Activated naive CD4-positive, alpha-beta T cell treated with anti-CD3 and anti-CD28 coated beads, Interleukin-2, amount 10 ng/mL, durations not matched to agents 7 days and 5 days (primary cell): ENCODE measurements around the gene OAF.
A peak's percentile ranks its signal among the peaks of the same experiment; 100 is the strongest.

Experiments
- CTCF ChIA-PET: fragments of 350-600 bp; sonication (Branson Sonifier 250); formaldehyde crosslinking; loops from one replicate; lab custom pipeline; 2021; ENCODE audit warnings: antibody characterized with exemption; lab: Charles Lee
- DNase-seq: peaks from one replicate; pipeline ENCODE4 v3.0.0-alpha.2; 2020
- H3K27ac Mint-ChIP-seq: one replicate; pipeline ENCODE4 v1.8.0; 2021; ENCODE audit warnings: mild to moderate bottlenecking, moderate library complexity, mixed read lengths
- H3K27me3 Mint-ChIP-seq: one replicate; pipeline ENCODE4 v1.8.0; 2021; ENCODE audit warnings: mild to moderate bottlenecking, mixed read lengths
- H3K36me3 Mint-ChIP-seq: one replicate; pipeline ENCODE4 v1.8.0; 2021; ENCODE audit warnings: mixed read lengths
- H3K4me1 Mint-ChIP-seq: one replicate; pipeline ENCODE4 v1.8.0; 2021; ENCODE audit warnings: mixed read lengths
- H3K4me3 Mint-ChIP-seq: one replicate; pipeline ENCODE4 v1.8.0; 2021; ENCODE audit warnings: mild to moderate bottlenecking, moderate library complexity, mixed read lengths
- H3K9me3 Mint-ChIP-seq: one replicate; pipeline ENCODE4 v1.8.0; 2021; ENCODE audit warnings: mixed read lengths

Gene OAF

GRCh38 chr11:120210626-120211521, at the start of gene OAF:
TSS of gene OAF (plus strand) at chr11:120211032. CDS start at chr11:120211280, 248 bp downstream.
- Mint-ChIP-seq H3K9me3 (no peaks in the 10 kb centered on the region), H3K4me1 (peaks cover 13% of the 10 kb centered on the region), H3K27me3 (peaks cover 83% of the 10 kb centered on the region), H3K36me3 (no peaks in the 10 kb centered on the region), H3K27ac (no peak within 1 kb of the TSS), H3K4me3 (peak within 1 kb of the TSS; percentile 85)
- peak; percentile 81 for DNase-seq
- CTCF ChIA-PET = no interaction called here

GRCh38 chr11:120167659-120168058, 43.2 kb upstream of the OAF start:
- peaks cover 5% of the 10 kb centered on the region for H3K4me1 Mint-ChIP-seq
- CTCF ChIA-PET = interaction anchor here (1.3 to 1.5 kb wide), 2 partner anchors 12 to 500 kb away, joined by 4 read pairs; no protein-coding TSS in a partner anchor
- no peaks in the 10 kb centered on the region for H3K9me3 Mint-ChIP-seq
- H3K27me3 Mint-ChIP-seq = peaks cover 71% of the 10 kb centered on the region
- no peaks in the 10 kb centered on the region for H3K36me3 Mint-ChIP-seq
- no peak overlapping the region for H3K27ac Mint-ChIP-seq
- DNase-seq = no peak
- no peak overlapping the region for H3K4me3 Mint-ChIP-seq

GRCh38 chr11:120168108-120168959, 42.5 kb upstream of the OAF start:
- no peaks in the 10 kb centered on the region for H3K36me3 Mint-ChIP-seq
- no peak for DNase-seq
- no peaks in the 10 kb centered on the region for H3K9me3 Mint-ChIP-seq
- H3K4me3 Mint-ChIP-seq = peak overlapping the region; percentile 60
- peaks cover 5% of the 10 kb centered on the region for H3K4me1 Mint-ChIP-seq
- CTCF ChIA-PET = interaction anchor here (0.7 to 1.6 kb wide), 8 partner anchors 8 to 527 kb away, joined by 3 to 11 read pairs (median 4); no protein-coding TSS in a partner anchor
- H3K27me3 Mint-ChIP-seq = peaks cover 75% of the 10 kb centered on the region
- H3K27ac Mint-ChIP-seq = no peak overlapping the region

GRCh38 chr11:120168960-120169681, 41.7 kb upstream of the OAF start:
- H3K36me3 Mint-ChIP-seq = no peaks in the 10 kb centered on the region
- no peaks in the 10 kb centered on the region for H3K9me3 Mint-ChIP-seq
- CTCF ChIA-PET = interaction anchor here (0.7 to 1.6 kb wide), 10 partner anchors 9 to 528 kb away, joined by 3 to 11 read pairs (median 4); no protein-coding TSS in a partner anchor
- DNase-seq = peak; percentile 63
- H3K27ac Mint-ChIP-seq = no peak overlapping the region
- H3K4me1 Mint-ChIP-seq = peaks cover 5% of the 10 kb centered on the region
- peak overlapping the region; percentile 60 for H3K4me3 Mint-ChIP-seq
- peaks cover 79% of the 10 kb centered on the region for H3K27me3 Mint-ChIP-seq

GRCh38 chr11:120169981-120170698, 40.7 kb upstream of the OAF start:
- no peak overlapping the region for H3K4me3 Mint-ChIP-seq
- H3K9me3 Mint-ChIP-seq = no peaks in the 10 kb centered on the region
- CTCF ChIA-PET = interaction anchor here (1.0 to 3.2 kb wide), 8 partner anchors 43 to 133 kb away, joined by 3 to 33 read pairs (median 6); no protein-coding TSS in a partner anchor
- no peak overlapping the region for H3K27ac Mint-ChIP-seq
- no peak for DNase-seq
- peaks cover 85% of the 10 kb centered on the region for H3K27me3 Mint-ChIP-seq
- H3K36me3 Mint-ChIP-seq = no peaks in the 10 kb centered on the region
- H3K4me1 Mint-ChIP-seq = peaks cover 5% of the 10 kb centered on the region

- peaks cover 89% of the 10 kb centered on the region for H3K27me3 Mint-ChIP-seq
- H3K9me3 Mint-ChIP-seq = no peaks in the 10 kb centered on the region
- H3K4me3 Mint-ChIP-seq = no peak overlapping the region
- peaks cover 5% of the 10 kb centered on the region for H3K4me1 Mint-ChIP-seq
- DNase-seq = no peak
- CTCF ChIA-PET = interaction anchor here (1.2 to 3.2 kb wide), 6 partner anchors 57 to 132 kb away, joined by 3 to 33 read pairs (median 6); no protein-coding TSS in a partner anchor
- H3K36me3 Mint-ChIP-seq = no peaks in the 10 kb centered on the region
- H3K27ac Mint-ChIP-seq = no peak overlapping the region
These were observed 40.0 kb upstream of the OAF start for GRCh38 chr11:120170741-120171261.

- Mint-ChIP-seq H3K9me3 (no peaks in the 10 kb centered on the region), H3K4me1 (peaks cover 5% of the 10 kb centered on the region), H3K4me3 (no peak overlapping the region), H3K36me3 (no peaks in the 10 kb centered on the region), H3K27me3 (peaks cover 79% of the 10 kb centered on the region), H3K27ac (no peak overlapping the region)
- CTCF ChIA-PET = interaction anchor here (0.9 to 3.2 kb wide), 8 partner anchors 13 to 589 kb away, joined by 3 to 33 read pairs (median 4); no protein-coding TSS in a partner anchor
- peak; percentile 65 for DNase-seq
These were observed 38.5 kb upstream of the OAF start for GRCh38 chr11:120172054-120172911.

GRCh38 chr11:120173019-120173705, 37.7 kb upstream of the OAF start:
- CTCF ChIA-PET = interaction anchor here (0.9 to 3.2 kb wide), 4 partner anchors 54 to 130 kb away, joined by 3 to 33 read pairs (median 11); no protein-coding TSS in a partner anchor
- Mint-ChIP-seq H3K4me1 (peaks cover 5% of the 10 kb centered on the region), H3K9me3 (no peaks in the 10 kb centered on the region), H3K36me3 (no peaks in the 10 kb centered on the region), H3K27ac (no peak overlapping the region), H3K4me3 (no peak overlapping the region), H3K27me3 (peaks cover 70% of the 10 kb centered on the region)
- no peak for DNase-seq

- DNase-seq = no peak
- Mint-ChIP-seq H3K4me1 (peaks cover under 1% of the 10 kb centered on the region), H3K36me3 (no peaks in the 10 kb centered on the region), H3K9me3 (no peaks in the 10 kb centered on the region), H3K4me3 (no peak overlapping the region), H3K27me3 (peaks cover 64% of the 10 kb centered on the region), H3K27ac (no peak overlapping the region)
- CTCF ChIA-PET = interaction anchor here (0.8 to 1.3 kb wide), 3 partner anchors 52 to 127 kb away, joined by 3 to 5 read pairs (median 3); no protein-coding TSS in a partner anchor
These were observed 37.0 kb upstream of the OAF start for GRCh38 chr11:120173807-120174206.

- no peak for DNase-seq
- Mint-ChIP-seq H3K9me3 (no peaks in the 10 kb centered on the region), H3K27me3 (peaks cover 56% of the 10 kb centered on the region), H3K4me1 (no peaks in the 10 kb centered on the region), H3K4me3 (no peak overlapping the region), H3K36me3 (no peaks in the 10 kb centered on the region), H3K27ac (no peak overlapping the region)
- CTCF ChIA-PET = interaction anchor here (1.1 to 1.4 kb wide), 4 partner anchors 54 to 126 kb away, joined by 3 to 7 read pairs (median 4); no protein-coding TSS in a partner anchor
These were observed 36.0 kb upstream of the OAF start for GRCh38 chr11:120174866-120175265.

GRCh38 chr11:120178561-120179056, 32.2 kb upstream of the OAF start:
- Mint-ChIP-seq H3K27me3 (peaks cover 28% of the 10 kb centered on the region), H3K27ac (no peak overlapping the region), H3K36me3 (no peaks in the 10 kb centered on the region), H3K4me3 (no peak overlapping the region), H3K9me3 (no peaks in the 10 kb centered on the region), H3K4me1 (no peaks in the 10 kb centered on the region)
- CTCF ChIA-PET = interaction anchor here (1.1 to 2.1 kb wide), 2 partner anchors 10 to 51 kb away, joined by 4 to 6 read pairs; no protein-coding TSS in a partner anchor
- DNase-seq = no peak
